HEK293 (cell line): ENCODE measurements around the gene TTYH2.
A peak's percentile ranks its signal among the peaks of the same experiment; 100 is the strongest.

ENCODE experiments used
- CTCF ChIA-PET: fragments of 350-600 bp; formaldehyde crosslinking; extraction: SDS; loops from one replicate; lab custom pipeline; 2021; ENCODE audit warnings: antibody characterized with exemption; lab: Yijun Ruan, JAX
- POLR2A ChIA-PET: fragments of 300-600 bp; formaldehyde crosslinking; extraction: SDS; loops from one replicate; lab custom pipeline; 2020; ENCODE audit warnings: antibody characterized with exemption, inconsistent platforms; lab: Yijun Ruan, JAX
- H3K27ac ChIP-seq: fragments of 200-500 bp; sonication (Bioruptor generic); 2 replicates; pipeline ENCODE4 v1.5.1; 2014; ENCODE audit warnings: low read depth, low read length, control low read depth, inconsistent platforms; ENCODE audit errors: extremely low read depth
- H3K36me3 ChIP-seq, 2 experiments: fragments of 200-500 bp in 1 of 2; sonication (Bioruptor generic) in 1 of 2; 1 replicate in 1 of 2; 2 replicates in 1 of 2; pipeline ENCODE4 v1.5.1; 2014 to 2017; ENCODE audit warnings: inconsistent platforms in 2 of 2, low read length in 2 of 2; ENCODE audit not compliant: control insufficient read depth in 2 of 2, insufficient read depth in 1 of 2
- H3K4me1 ChIP-seq: fragments of 200-500 bp; sonication (Bioruptor generic); 2 replicates; pipeline ENCODE4 v1.5.1; 2014; ENCODE audit warnings: mild to moderate bottlenecking, low read length, inconsistent platforms; ENCODE audit not compliant: control insufficient read depth, insufficient read depth
- H3K4me3 ChIP-seq: 2 replicates; pipeline ENCODE4 v1.5.1; 2011; ENCODE audit warnings: low read depth, mild to moderate bottlenecking, control low read depth, low read length, moderate library complexity
- H3K9me3 ChIP-seq: fragments of 200-500 bp; sonication (Bioruptor generic); 2 replicates; pipeline ENCODE4 v1.5.1; 2014; ENCODE audit warnings: low read depth, low read length, inconsistent platforms; ENCODE audit not compliant: control insufficient read depth, insufficient read depth
- FEZF1 ChIP-seq: fragments of 450-650 bp; formaldehyde crosslinking; IDR thresholded peaks from 2 replicates; pipeline ENCODE4 v1.5.1; 2016; ENCODE audit warnings: missing biosample characterization, missing genetic modification characterization
- GLI2 ChIP-seq: fragments of 450-650 bp; formaldehyde crosslinking; IDR thresholded peaks from 2 replicates; pipeline ENCODE4; 2017; ENCODE audit warnings: missing biosample characterization, missing genetic modification characterization, low read depth, borderline replicate concordance
- GLI4 ChIP-seq: fragments of 450-650 bp; formaldehyde crosslinking; IDR thresholded peaks from 2 replicates; pipeline ENCODE4 v1.5.1; 2016; ENCODE audit warnings: missing biosample characterization, missing genetic modification characterization
- GLIS2 ChIP-seq: fragments of 450-650 bp; formaldehyde crosslinking; IDR thresholded peaks from 2 replicates; pipeline ENCODE4 v1.5.1; 2016; ENCODE audit warnings: missing biosample characterization, missing genetic modification characterization
- OSR2 ChIP-seq: fragments of 450-650 bp; formaldehyde crosslinking; IDR thresholded peaks from 2 replicates; pipeline ENCODE4 v1.5.1; 2016; ENCODE audit warnings: missing biosample characterization, missing genetic modification characterization
- SETDB1 ChIP-seq: IDR thresholded peaks from one replicate; pipeline ENCODE4 v1.6.1; 2017; ENCODE audit warnings: mild to moderate bottlenecking, low read length, moderate library complexity, mixed read lengths; ENCODE audit not compliant: insufficient read length
- ZBTB1 ChIP-seq: fragments of 450-650 bp; formaldehyde crosslinking; IDR thresholded peaks from 2 replicates; pipeline ENCODE4 v1.5.1; 2016; ENCODE audit warnings: missing biosample characterization, missing genetic modification characterization
- ZBTB8A ChIP-seq: fragments of 450-650 bp; formaldehyde crosslinking; IDR thresholded peaks from 2 replicates; pipeline ENCODE4 v1.5.1; 2016; ENCODE audit warnings: missing biosample characterization, missing genetic modification characterization
- ZNF112 ChIP-seq: fragments of 450-650 bp; formaldehyde crosslinking; IDR thresholded peaks from 2 replicates; pipeline ENCODE4 v1.5.0; 2017; ENCODE audit warnings: missing biosample characterization, missing genetic modification characterization
- ZNF140 ChIP-seq: fragments of 450-650 bp; formaldehyde crosslinking; IDR thresholded peaks from 2 replicates; pipeline ENCODE4 v1.5.1; 2016; ENCODE audit warnings: missing biosample characterization, missing genetic modification characterization
- ZNF174 ChIP-seq: fragments of 450-650 bp; formaldehyde crosslinking; IDR thresholded peaks from 2 replicates; pipeline ENCODE4 v1.5.0; 2017; ENCODE audit warnings: missing biosample characterization, mild to moderate bottlenecking, missing genetic modification characterization
- ZNF23 ChIP-seq: fragments of 450-650 bp; formaldehyde crosslinking; IDR thresholded peaks from 2 replicates; pipeline ENCODE4 v1.5.1; 2016; ENCODE audit warnings: missing biosample characterization, missing genetic modification characterization, borderline replicate concordance
- ZNF335 ChIP-seq: fragments of 450-650 bp; formaldehyde crosslinking; conservative IDR thresholded peaks from 2 replicates; pipeline ENCODE4 v1.5.1; 2016; ENCODE audit warnings: missing biosample characterization, missing genetic modification characterization
- ZNF354C ChIP-seq: fragments of 450-650 bp; formaldehyde crosslinking; IDR thresholded peaks from 2 replicates; pipeline ENCODE4 v1.5.1; 2016; ENCODE audit warnings: missing biosample characterization, missing genetic modification characterization, low read depth, borderline replicate concordance
- ZNF404 ChIP-seq: fragments of 450-650 bp; formaldehyde crosslinking; IDR thresholded peaks from 2 replicates; pipeline ENCODE4 v1.5.1; 2017; ENCODE audit warnings: missing biosample characterization, missing genetic modification characterization
- ZNF48 ChIP-seq: fragments of 450-650 bp; formaldehyde crosslinking; IDR thresholded peaks from 2 replicates; pipeline ENCODE4 v1.5.1; 2016; ENCODE audit warnings: missing biosample characterization, missing genetic modification characterization
- ZNF610 ChIP-seq: fragments of 450-650 bp; formaldehyde crosslinking; IDR thresholded peaks from 2 replicates; pipeline ENCODE4 v1.5.1; 2016; ENCODE audit warnings: missing biosample characterization, missing genetic modification characterization, borderline replicate concordance
- ZNF626 ChIP-seq: fragments of 450-650 bp; sonication (Bioruptor Pico); formaldehyde crosslinking; IDR thresholded peaks from 2 replicates; pipeline ENCODE4 v1.5.1; 2018; ENCODE audit warnings: missing biosample characterization, missing genetic modification characterization, inconsistent platforms
- ZNF660 ChIP-seq: fragments of 450-650 bp; IDR thresholded peaks from 2 replicates; pipeline ENCODE4 v1.5.1; 2018; ENCODE audit warnings: missing biosample characterization, mild to moderate bottlenecking, missing genetic modification characterization
- ZNF776 ChIP-seq: fragments of 450-650 bp; formaldehyde crosslinking; IDR thresholded peaks from 2 replicates; pipeline ENCODE4 v1.5.0; 2017; ENCODE audit warnings: missing biosample characterization, missing genetic modification characterization, borderline replicate concordance
- TF ChIP-seq, protein P1 (sequence below): fragments of 450-650 bp; formaldehyde crosslinking; IDR thresholded peaks from 2 replicates; pipeline ENCODE4 v1.5.1; 2016; ENCODE audit warnings: missing biosample characterization, missing genetic modification characterization
- TF ChIP-seq, protein P2 (sequence below): fragments of 450-650 bp; formaldehyde crosslinking; IDR thresholded peaks from 2 replicates; pipeline ENCODE4 v1.5.1; 2017; ENCODE audit warnings: missing biosample characterization, mild to moderate bottlenecking, missing genetic modification characterization, moderate library complexity
- TF ChIP-seq, protein P3 (sequence below): fragments of 450-650 bp; formaldehyde crosslinking; IDR thresholded peaks from 2 replicates; pipeline ENCODE4 v1.5.1; 2016; ENCODE audit warnings: missing biosample characterization, missing genetic modification characterization

TTYH2 gene

DNA sequence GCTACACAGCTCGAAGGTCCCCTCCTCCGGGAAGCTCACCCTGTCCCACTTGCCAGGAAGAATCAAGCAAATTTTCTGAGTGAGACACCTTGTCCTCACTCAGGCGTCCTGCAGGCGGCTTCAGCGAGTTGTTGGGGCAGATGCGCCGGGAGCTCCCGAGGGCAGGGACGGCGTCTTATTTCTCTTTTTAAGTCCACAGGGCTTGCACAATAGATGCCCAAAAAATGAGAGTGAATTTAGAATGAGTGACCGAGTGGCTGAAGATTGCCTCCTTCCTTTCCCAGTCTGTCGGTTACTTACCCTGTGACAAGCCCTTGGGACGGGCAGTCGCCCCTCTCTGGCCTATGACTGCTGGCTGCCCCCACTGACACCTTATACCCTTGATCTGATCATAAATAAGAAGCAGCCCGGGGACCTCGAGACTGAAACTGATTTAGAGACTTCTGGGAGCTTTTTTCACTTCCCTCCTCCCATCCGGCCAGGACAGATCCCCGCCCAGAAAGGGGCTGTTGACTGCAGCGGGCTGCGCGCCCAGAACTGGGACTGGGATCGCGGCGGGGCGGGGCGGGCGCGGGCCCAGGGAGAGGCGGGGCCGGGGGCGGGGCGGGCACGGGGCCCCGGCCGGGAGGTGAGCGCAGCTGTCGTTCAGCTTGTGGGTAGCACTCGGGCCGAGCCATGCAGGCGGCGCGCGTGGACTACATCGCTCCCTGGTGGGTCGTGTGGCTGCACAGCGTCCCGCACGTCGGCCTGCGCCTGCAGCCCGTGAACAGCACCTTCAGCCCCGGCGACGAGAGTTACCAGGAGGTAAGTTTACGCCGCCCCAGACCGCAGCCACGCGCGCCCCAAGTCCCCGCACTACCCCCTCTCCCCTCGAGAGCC is at the start of gene TTYH2 (continued):
- TF ChIP-seq ZBTB8A (tag by site-specific recombination) (peak; percentile 100), ZNF335 (tag by site-specific recombination) (peak; percentile 95), ZNF174 (no peak), SETDB1 (no peak), GLIS2 (peak; percentile 49; the same call in 1 of the 2 replicates), ZNF140 (tag by site-specific recombination) (no peak)
- TF ChIP-seq, protein P1, sequence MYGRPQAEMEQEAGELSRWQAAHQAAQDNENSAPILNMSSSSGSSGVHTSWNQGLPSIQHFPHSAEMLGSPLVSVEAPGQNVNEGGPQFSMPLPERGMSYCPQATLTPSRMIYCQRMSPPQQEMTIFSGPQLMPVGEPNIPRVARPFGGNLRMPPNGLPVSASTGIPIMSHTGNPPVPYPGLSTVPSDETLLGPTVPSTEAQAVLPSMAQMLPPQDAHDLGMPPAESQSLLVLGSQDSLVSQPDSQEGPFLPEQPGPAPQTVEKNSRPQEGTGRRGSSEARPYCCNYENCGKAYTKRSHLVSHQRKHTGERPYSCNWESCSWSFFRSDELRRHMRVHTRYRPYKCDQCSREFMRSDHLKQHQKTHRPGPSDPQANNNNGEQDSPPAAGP (tag by site-specific recombination): no peak

DNA sequence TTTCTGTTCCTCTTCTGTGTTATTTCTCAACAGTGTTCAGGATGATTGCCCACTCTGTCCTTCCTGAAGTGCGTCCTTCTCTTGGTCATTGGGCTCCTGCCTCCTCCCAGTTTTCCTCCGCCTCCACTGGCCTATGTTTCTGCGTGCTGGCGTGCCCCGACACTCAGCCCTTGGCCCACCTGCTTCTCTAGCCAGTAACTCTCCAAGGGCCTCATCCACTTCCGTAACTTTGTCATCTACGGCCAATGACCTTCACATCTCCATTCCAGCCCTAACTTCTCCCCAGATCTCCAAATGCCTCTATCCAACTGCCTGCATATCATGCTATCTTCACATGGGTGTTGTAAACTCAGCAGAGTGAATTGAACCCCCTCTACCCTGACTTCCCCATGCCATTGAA is 49.5 kb upstream of the TTYH2 start:
- Histone ChIP-seq H3K9me3 (no peaks in the 10 kb centered on the region), H3K27ac (no peak overlapping the region), H3K4me3 (no peak overlapping the region), H3K36me3 (no peaks in the 10 kb centered on the region), H3K4me1 (no peaks in the 10 kb centered on the region)
- CTCF ChIA-PET: interaction anchor here (0.6 kb wide), 1 partner anchor 55 kb away, joined by 3 read pairs; no protein-coding TSS in a partner anchor
- TF ChIP-seq ZNF660 (tag by site-specific recombination) (no peak), ZNF610 (no peak), ZNF48 (no peak), GLI2 (tag by site-specific recombination) (no peak), GLI4 (tag by site-specific recombination) (no peak), ZNF140 (tag by site-specific recombination) (no peak), ZNF112 (tag by site-specific recombination) (no peak), ZNF354C (tag by site-specific recombination) (no peak), OSR2 (tag by site-specific recombination) (no peak), ZNF404 (no peak), ZBTB1 (tag by site-specific recombination) (no peak), ZNF23 (tag by site-specific recombination) (no peak), ZNF626 (no peak), ZNF776 (no peak), FEZF1 (tag by site-specific recombination) (no peak)
- TF ChIP-seq, protein P2, sequence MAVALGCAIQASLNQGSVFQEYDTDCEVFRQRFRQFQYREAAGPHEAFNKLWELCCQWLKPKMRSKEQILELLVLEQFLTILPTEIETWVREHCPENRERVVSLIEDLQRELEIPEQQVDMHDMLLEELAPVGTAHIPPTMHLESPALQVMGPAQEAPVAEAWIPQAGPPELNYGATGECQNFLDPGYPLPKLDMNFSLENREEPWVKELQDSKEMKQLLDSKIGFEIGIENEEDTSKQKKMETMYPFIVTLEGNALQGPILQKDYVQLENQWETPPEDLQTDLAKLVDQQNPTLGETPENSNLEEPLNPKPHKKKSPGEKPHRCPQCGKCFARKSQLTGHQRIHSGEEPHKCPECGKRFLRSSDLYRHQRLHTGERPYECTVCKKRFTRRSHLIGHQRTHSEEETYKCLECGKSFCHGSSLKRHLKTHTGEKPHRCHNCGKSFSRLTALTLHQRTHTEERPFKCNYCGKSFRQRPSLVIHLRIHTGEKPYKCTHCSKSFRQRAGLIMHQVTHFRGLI (tag by site-specific recombination): no peak
- TF ChIP-seq, protein P3, sequence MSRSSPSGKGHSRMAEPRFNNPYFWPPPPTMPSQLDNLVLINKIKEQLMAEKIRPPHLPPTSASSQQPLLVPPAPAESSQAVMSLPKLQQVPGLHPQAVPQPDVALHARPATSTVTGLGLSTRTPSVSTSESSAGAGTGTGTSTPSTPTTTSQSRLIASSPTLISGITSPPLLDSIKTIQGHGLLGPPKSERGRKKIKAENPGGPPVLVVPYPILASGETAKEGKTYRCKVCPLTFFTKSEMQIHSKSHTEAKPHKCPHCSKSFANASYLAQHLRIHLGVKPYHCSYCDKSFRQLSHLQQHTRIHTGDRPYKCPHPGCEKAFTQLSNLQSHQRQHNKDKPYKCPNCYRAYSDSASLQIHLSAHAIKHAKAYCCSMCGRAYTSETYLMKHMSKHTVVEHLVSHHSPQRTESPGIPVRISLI (tag by site-specific recombination): no peak
- POLR2A ChIA-PET: no interaction called here
